Measurements from ENCODE around the gene ADAT1. TPM values are rescaled to one million over a fixed set of nuclear protein-coding genes. Genes with fewer than 3 reads are reported as not detected.

The ADAT1 gene
- total and polyA plus RNA-seq, 2 of the 8 experiments (the other 6 are each of a cell fraction or from before 2014, with no cell fraction given): 30.7 to 44.7 TPM

GRCh38 chr16:75614066-75614897 is 8.8 kb downstream of the ADAT1 start (continued):
- TF ChIP-seq, protein P1, sequence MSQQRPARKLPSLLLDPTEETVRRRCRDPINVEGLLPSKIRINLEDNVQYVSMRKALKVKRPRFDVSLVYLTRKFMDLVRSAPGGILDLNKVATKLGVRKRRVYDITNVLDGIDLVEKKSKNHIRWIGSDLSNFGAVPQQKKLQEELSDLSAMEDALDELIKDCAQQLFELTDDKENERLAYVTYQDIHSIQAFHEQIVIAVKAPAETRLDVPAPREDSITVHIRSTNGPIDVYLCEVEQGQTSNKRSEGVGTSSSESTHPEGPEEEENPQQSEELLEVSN (IDR thresholded peaks at IDR 0.05): no peak
- TF ChIP-seq CTBP2 (IDR thresholded peaks at IDR 0.05; ENCODE audit: borderline replicate concordance, insufficient read depth, insufficient read length, low read length): no peak
- TF ChIP-seq JUN (IDR thresholded peaks at IDR 0.05; ENCODE audit: low read depth, low read length): no peak
- no peak for TF ChIP-seq TAF1 (IDR thresholded peaks at IDR 0.05; ENCODE audit: low read depth, low read length)
- TF ChIP-seq KDM5A (IDR thresholded peaks at IDR 0.05; ENCODE audit: low read length): no peak
- TF ChIP-seq CBX5 (IDR thresholded peaks at IDR 0.05; ENCODE audit: low read depth, low read length): no peak
- TF ChIP-seq POLR2A (IDR thresholded peaks at IDR 0.05; ENCODE audit: control extremely low read depth in 1 of 2, low read depth in 2 of 2, low read length in 2 of 2): no peak

All from H1 (cell line).